Activated CD8-positive, alpha-beta T cell treated with anti-CD3 and anti-CD28 coated beads for 36 hours (primary cell): ENCODE data around the gene CIROP. TPM values are rescaled to one million over a fixed set of nuclear protein-coding genes. Genes with fewer than 3 reads are reported as not detected.

Source experiments
- ATAC-seq: fragments of 200-7000 bp; cut with Tn5 transposase; one replicate; pipeline ENCODE4 v1.10.0; 2021; ENCODE audit warnings: mild to moderate bottlenecking, moderate library complexity
- CTCF ChIA-PET: fragments of 350-600 bp; sonication (Branson Sonifier 250); formaldehyde crosslinking; loops from one replicate; lab custom pipeline; 2021; ENCODE audit warnings: antibody characterized with exemption; lab: Charles Lee
- POLR2A ChIA-PET: fragments of 350-600 bp; sonication (Branson Sonifier 250); formaldehyde crosslinking; loops from one replicate; lab custom pipeline; 2021; ENCODE audit warnings: antibody characterized with exemption; lab: Charles Lee
- DNase-seq: peaks from one replicate; pipeline ENCODE4 v3.0.0-alpha.2; 2020
- H3K27ac Mint-ChIP-seq: one replicate; pipeline ENCODE4 v1.8.0; 2021; ENCODE audit warnings: mild to moderate bottlenecking, mixed read lengths
- H3K27me3 Mint-ChIP-seq: one replicate; pipeline ENCODE4 v1.8.0; 2021; ENCODE audit warnings: mixed read lengths
- H3K36me3 Mint-ChIP-seq: one replicate; pipeline ENCODE4 v1.8.0; 2021; ENCODE audit warnings: low read depth, mixed read lengths
- H3K4me1 Mint-ChIP-seq: one replicate; pipeline ENCODE4 v1.8.0; 2021; ENCODE audit warnings: low read depth, mixed read lengths
- H3K4me3 Mint-ChIP-seq: one replicate; pipeline ENCODE4 v1.8.0; 2021; ENCODE audit warnings: mild to moderate bottlenecking, moderate library complexity, mixed read lengths
- H3K9me3 Mint-ChIP-seq: one replicate; pipeline ENCODE4 v1.8.0; 2021; ENCODE audit warnings: mixed read lengths
- CTCF ChIP-seq: fragments of 200-600 bp; IDR thresholded peaks from one replicate; pipeline ENCODE4 v1.8.0; 2022; ENCODE audit warnings: antibody characterized with exemption, mild to moderate bottlenecking
- intact Hi-C: fragments of 100-400 bp; cut with micrococcal nuclease; formaldehyde crosslinking; loops from one replicate; pipeline ENCODE4 v1.10.0; 2022
- total RNA-seq, 2 experiments: library from RNA; stranded (reverse); gene quantifications; one replicate each; pipeline ENCODE4 v1.2.3, GENCODE V29; 2021

The CIROP gene
- total RNA-seq, 2 experiments from 2014 or later = not detected

- peaks cover 5% of the 10 kb centered on the region for H3K4me1 Mint-ChIP-seq
Observed at GRCh38 chr14:23077962-23078361, 26.8 kb downstream of the CIROP start.

DNA sequence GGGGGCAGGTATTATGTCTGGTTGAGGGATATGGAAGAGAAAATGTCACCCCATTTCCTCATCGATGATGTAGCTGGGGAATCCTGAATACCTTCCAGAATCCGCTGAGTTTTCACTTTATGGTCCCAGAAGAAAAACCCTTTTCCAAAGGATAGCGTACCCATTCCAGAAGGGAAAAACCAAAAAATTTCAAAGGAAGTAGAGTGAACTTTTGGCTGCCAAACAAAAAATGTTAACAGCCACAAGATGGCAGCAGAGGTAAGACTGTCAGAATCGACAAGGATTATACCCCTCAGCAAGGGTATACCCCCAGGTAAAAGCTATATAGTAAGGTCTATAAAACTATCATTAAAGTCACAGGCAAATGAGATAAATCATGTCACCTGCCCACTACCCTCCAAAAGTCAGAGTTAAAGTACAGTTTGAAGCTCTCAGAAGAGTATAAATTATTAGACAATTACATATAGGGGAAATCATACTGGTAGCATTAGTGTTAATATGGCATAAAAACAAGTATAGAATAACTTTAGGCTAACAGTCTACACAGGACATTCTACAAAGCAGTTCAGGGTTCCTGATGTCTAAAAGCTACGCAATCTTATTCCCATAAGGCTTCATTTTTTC, 27.9 kb downstream of the CIROP start:
- Mint-ChIP-seq H3K9me3 (no peaks in the 10 kb centered on the region), H3K27me3 (no peaks in the 10 kb centered on the region), H3K27ac (no peak overlapping the region), H3K4me1 (peaks cover 9% of the 10 kb centered on the region), H3K4me3 (no peak overlapping the region), H3K36me3 (peaks cover 36% of the 10 kb centered on the region)
- ATAC-seq (peak; percentile 70), DNase-seq (peak; percentile 39)
- ChIA-PET POLR2A (interaction anchor here (0.8 to 2.3 kb wide), 7 partner anchors 8 to 101 kb away, joined by 3 to 12 read pairs (median 3); partner anchors contain the start of genes ACIN1 and C14orf119), CTCF (interaction anchor here (0.5 to 9.8 kb wide), 44 partner anchors 12 to 402 kb away, joined by 3 to 196 read pairs (median 4); partner anchors contain the start of genes ACIN1, AJUBA, C14orf119 and CDH24)
- TF ChIP-seq CTCF = peak; percentile 70
- intact Hi-C loops = no loop called here

More at GRCh38 chr14:23077962-23078361, 26.8 kb downstream of the CIROP start:
- Mint-ChIP-seq H3K4me3 (no peak overlapping the region), H3K9me3 (no peaks in the 10 kb centered on the region), H3K36me3 (peaks cover 35% of the 10 kb centered on the region), H3K27ac (peak overlapping the region; percentile 30), H3K27me3 (no peaks in the 10 kb centered on the region)
- intact Hi-C loops = no loop called here
- ChIA-PET POLR2A (interaction anchor here (1.1 to 2.3 kb wide), 3 partner anchors 12 to 17 kb away, joined by 3 to 12 read pairs (median 10); partner anchors contain the start of genes ACIN1 and C14orf119), CTCF (interaction anchor here (1.0 to 9.8 kb wide), 21 partner anchors 11 to 401 kb away, joined by 3 to 196 read pairs (median 10); partner anchors contain the start of genes ACIN1, AJUBA, C14orf119 and CDH24)
- ATAC-seq (no peak), DNase-seq (no peak)
- no peak for TF ChIP-seq CTCF

- intact Hi-C loops = no loop called here
- H3K9me3 Mint-ChIP-seq = no peaks in the 10 kb centered on the region
- H3K27me3 Mint-ChIP-seq = no peaks in the 10 kb centered on the region
- TF ChIP-seq CTCF = no peak
- H3K36me3 Mint-ChIP-seq = peaks cover 41% of the 10 kb centered on the region
- H3K4me3 Mint-ChIP-seq = no peak overlapping the region
- H3K4me1 Mint-ChIP-seq = peaks cover 20% of the 10 kb centered on the region
- ATAC-seq (no peak), DNase-seq (no peak)
- H3K27ac Mint-ChIP-seq = no peak overlapping the region
- ChIA-PET CTCF (interaction anchor here (1.0 to 9.8 kb wide), 7 partner anchors 12 to 111 kb away, joined by 3 to 196 read pairs (median 4); partner anchors contain the start of genes ACIN1, AJUBA, C14orf119 and CDH24), POLR2A (interaction anchor here (1.0 to 1.4 kb wide), 2 partner anchors 13 to 20 kb away, joined by 4 read pairs; partner anchors contain the start of genes ACIN1 and C14orf119)
Observed at GRCh38 chr14:23074906-23075305, 29.9 kb downstream of the CIROP start.

GRCh38 chr14:23071921-23072539, 32.8 kb downstream of the CIROP start:
- H3K27ac Mint-ChIP-seq = peak overlapping the region; percentile 97
- DNase-seq (no peak), ATAC-seq (no peak)
- H3K9me3 Mint-ChIP-seq = no peaks in the 10 kb centered on the region
- peaks cover 43% of the 10 kb centered on the region for H3K36me3 Mint-ChIP-seq
- intact Hi-C loops = no loop called here
- no peak for TF ChIP-seq CTCF
- peaks cover 29% of the 10 kb centered on the region for H3K4me1 Mint-ChIP-seq
- peak overlapping the region; percentile 96 for H3K4me3 Mint-ChIP-seq
- POLR2A ChIA-PET = interaction anchor here (0.9 to 2.2 kb wide), 9 partner anchors 9 to 115 kb away, joined by 3 to 8 read pairs (median 6); partner anchors contain the start of genes ACIN1, C14orf119, CDH24 and HAUS4
- H3K27me3 Mint-ChIP-seq = no peaks in the 10 kb centered on the region
- CTCF ChIA-PET = interaction anchor here (0.9 to 9.8 kb wide), 21 partner anchors 9 to 502 kb away, joined by 3 to 196 read pairs (median 8); partner anchors contain the start of genes ACIN1, C14orf119, CDH24 and LRP10
